Right forelimb (tissue), 1 donor: ENCODE measurements around the gene PAGE4.
A peak's percentile ranks its signal among the peaks of the same experiment; 100 is the strongest.

ENCODE experiments used
- DNase-seq: peaks from one replicate; pipeline ENCODE4 v3.0.0-alpha.2; 2018

Gene PAGE4

DNA sequence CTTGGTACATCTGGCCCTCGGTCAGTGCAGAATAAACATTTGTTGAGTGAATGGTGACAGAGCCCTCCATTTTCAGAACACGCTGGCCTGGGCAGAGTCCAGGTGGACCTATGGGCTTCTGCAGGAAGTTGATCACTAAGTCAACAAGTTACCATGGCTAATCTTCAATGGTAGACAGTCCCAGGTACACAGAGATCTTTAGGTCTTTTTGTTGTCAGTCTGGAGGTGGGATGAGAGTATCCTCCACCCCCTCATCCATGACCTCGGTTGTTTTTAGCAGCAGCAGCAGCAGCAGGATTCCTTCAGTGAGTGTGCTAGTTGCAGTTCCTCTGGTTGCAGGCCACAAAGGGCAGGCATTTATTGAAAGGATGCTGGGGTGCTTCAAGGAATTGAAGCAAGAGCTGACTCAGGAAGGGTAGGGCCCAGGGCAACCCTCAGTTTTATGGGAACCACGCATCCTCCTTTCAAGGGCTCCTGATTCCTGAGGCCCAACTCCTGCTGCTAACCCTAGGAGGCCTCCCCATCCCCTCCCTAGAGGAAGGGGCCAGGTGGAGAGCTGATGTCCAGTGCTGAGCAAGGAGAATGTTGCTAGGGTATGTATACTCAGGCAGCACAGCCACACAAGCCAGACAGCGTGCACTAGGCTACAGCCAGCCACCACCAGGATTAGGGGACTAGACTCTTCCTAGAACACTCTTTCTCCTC is 48.4 kb downstream of the PAGE4 start:
- DNase-seq = no peak

DNA sequence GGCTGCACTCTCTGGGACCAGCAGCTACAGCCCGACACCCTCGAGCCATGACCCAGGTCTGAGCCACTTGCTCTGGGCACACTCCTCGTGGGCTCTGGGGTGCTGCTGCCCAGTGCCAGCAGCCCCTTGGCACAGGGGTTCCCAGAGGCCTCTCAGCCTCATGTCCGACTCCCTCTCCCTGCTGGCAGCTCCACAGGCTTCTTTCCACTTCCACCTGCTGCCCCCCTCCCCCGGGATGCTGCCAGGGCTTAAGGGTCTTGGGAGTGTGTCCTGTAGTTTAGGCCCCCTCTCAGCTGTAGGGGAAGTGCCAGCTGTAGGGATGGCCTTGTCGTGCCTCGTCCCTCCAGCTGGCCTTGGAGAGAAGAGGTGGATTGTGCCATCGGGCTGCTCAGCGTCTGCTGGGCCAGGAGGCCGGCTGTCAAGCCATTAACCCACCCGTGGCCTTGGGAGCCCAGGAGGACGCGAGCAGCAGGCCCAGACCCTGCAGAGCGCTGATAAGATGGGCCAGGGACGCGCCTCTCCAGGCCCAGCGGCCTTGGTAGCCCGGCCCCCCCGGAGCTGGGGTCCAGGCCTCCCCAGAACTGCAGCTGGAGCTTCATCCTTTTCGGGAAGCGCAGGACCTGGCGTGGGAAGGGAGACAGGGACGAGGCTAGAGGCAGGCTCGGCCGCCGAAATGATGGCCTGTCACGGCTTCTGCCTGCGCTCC is 49.2 kb downstream of the PAGE4 start:
- no peak for DNase-seq

DNA sequence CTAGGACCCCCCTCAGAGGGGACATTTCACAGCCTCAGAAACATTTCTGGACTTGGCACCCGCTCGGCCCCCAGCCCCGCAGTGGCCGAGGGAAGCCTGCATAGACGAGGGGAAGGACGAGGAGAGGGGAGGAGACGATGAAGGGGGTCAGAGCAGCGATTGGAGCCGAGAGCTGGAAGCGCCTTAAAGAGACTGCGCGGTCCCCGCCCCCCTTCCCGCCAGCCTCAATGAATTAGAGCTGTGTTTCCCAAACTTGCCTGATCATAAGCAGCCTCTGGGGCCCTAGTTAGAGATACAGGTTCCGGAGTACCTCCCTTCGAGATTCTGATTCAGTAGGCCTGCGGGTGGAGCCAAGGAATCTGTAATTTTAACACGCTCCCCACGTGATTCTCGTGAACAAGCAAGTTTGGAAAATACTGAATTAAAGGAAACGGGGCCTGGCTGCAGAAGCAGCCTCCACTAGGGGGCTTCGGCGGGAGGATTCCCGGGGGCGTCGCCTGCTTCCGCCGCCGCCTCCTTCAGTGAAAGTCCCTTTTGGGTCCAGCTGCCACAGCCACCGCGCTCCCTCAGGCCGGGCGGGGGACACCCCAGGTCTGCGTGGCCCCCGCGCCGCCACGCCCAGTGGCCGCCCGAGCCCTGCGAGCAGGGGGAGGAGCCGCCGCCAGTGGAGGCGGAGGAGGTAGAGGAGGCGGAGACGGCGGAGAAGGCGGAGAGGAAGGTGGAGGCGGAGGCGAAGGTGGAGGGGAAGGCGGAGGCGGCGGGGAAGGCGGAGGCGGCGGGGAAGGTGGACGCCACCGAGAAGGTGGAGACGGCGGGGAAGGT is 49.9 kb downstream of the PAGE4 start, which contains the start of gene USP27X:
USP27X (plus strand) TSS at position 651 of the 822 bp plus-strand sequence. CDS start 824 bp downstream, outside the sequence.
- DNase-seq = peak; percentile 81

DNA sequence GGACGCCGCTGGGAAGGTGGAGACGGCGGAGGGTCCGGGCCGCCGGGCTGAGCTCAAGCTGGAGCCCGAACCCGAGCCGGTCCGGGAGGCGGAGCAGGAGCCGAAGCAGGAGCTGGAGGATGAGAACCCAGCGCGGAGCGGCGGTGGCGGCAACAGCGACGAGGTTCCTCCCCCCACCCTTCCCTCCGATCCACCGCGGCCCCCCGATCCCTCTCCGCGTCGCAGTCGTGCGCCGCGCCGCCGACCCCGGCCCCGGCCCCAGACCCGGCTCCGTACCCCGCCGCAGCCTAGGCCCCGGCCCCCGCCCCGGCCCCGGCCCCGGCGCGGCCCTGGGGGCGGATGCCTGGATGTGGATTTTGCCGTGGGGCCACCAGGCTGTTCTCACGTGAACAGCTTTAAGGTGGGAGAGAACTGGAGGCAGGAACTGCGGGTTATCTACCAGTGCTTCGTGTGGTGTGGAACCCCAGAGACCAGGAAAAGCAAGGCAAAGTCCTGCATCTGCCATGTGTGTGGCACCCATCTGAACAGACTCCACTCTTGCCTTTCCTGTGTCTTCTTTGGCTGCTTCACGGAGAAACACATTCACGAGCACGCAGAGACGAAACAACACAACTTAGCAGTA is 50.7 kb downstream of the PAGE4 start:
- DNase-seq = no peak

DNA sequence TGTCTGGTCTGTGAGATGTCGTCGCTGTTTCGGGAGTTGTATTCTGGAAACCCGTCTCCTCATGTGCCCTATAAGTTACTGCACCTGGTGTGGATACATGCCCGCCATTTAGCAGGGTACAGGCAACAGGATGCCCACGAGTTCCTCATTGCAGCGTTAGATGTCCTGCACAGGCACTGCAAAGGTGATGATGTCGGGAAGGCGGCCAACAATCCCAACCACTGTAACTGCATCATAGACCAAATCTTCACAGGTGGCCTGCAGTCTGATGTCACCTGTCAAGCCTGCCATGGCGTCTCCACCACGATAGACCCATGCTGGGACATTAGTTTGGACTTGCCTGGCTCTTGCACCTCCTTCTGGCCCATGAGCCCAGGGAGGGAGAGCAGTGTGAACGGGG is 51.6 kb downstream of the PAGE4 start:
- DNase-seq = no peak
